CD14-positive monocyte (primary cell): Measurements from ENCODE around the gene PLCD3. TPM values are rescaled to one million over a fixed set of nuclear protein-coding genes. Genes with fewer than 3 reads are reported as not detected.

Source experiments
- DNase-seq, 3 donors: peaks; one replicate each; pipeline ENCODE4 v3.0.0-alpha.2; 2011 to 2022
- H2AFZ ChIP-seq: 2 replicates; pipeline ENCODE4 v1.6.0; 2012; ENCODE audit warnings: mild to moderate bottlenecking, low read depth, low read length, inconsistent platforms; ENCODE audit not compliant: insufficient read depth, poor library complexity, severe bottlenecking
- H3K27ac ChIP-seq, 2 donors: 1 replicate in 1 of 2; 2 replicates in 1 of 2; pipeline ENCODE4 v1.5.1; 2012 to 2013; ENCODE audit warnings: low read length in 2 of 2, control low read depth in 1 of 2, inconsistent platforms in 1 of 2, low read depth in 1 of 2, mild to moderate bottlenecking in 1 of 2
- H3K27me3 ChIP-seq, 2 donors: one replicate each; pipeline versions ENCODE4 v1.6.0 to v1.6.1; 2011 to 2013; ENCODE audit warnings: low read length in 2 of 2; ENCODE audit not compliant: control insufficient read depth in 2 of 2, insufficient read depth in 2 of 2
- H3K36me3 ChIP-seq, 2 donors: replicated peaks in 1 of 2; 1 replicate in 1 of 2; 2 replicates in 1 of 2; pipeline versions ENCODE4 v1.5.1 to v1.6.1; 2012 to 2013; ENCODE audit warnings: low read length in 2 of 2, control low read depth in 1 of 2, inconsistent platforms in 1 of 2, mild to moderate bottlenecking in 1 of 2; ENCODE audit not compliant: insufficient read depth in 2 of 2, control insufficient read depth in 1 of 2
- H3K4me1 ChIP-seq, 2 donors: 1 replicate in 1 of 2; 2 replicates in 1 of 2; pipeline versions ENCODE4 v1.5.1 to v1.6.1; 2012 to 2013; ENCODE audit warnings: low read length in 2 of 2, control low read depth in 1 of 2, inconsistent platforms in 1 of 2, mild to moderate bottlenecking in 1 of 2, moderate library complexity in 1 of 2; ENCODE audit not compliant: insufficient read depth in 2 of 2, control insufficient read depth in 1 of 2
- H3K4me2 ChIP-seq: replicated peaks from 2 replicates; pipeline ENCODE3; 2012; ENCODE audit warnings: low read length, moderate library complexity, mild to moderate bottlenecking; ENCODE audit not compliant: poor library complexity, severe bottlenecking; ENCODE audit errors: extremely low read depth
- H3K4me3 ChIP-seq, 3 experiments: fragments of 200-600 bp in 1 of 3; sonication (generic) in 1 of 3; replicated peaks in 1 of 3; 1 replicate in 2 of 3; 2 replicates in 1 of 3; pipeline ENCODE4 v1.5.1; 2011 to 2013; ENCODE audit warnings: low read length in 3 of 3, mild to moderate bottlenecking in 3 of 3, control low read depth in 2 of 3, low read depth in 2 of 3, inconsistent platforms in 1 of 3, moderate library complexity in 1 of 3
- H3K79me2 ChIP-seq: 2 replicates; pipeline ENCODE4 v1.6.0; 2012; ENCODE audit warnings: mild to moderate bottlenecking, control low read depth, inconsistent platforms, low read length, moderate library complexity; ENCODE audit not compliant: insufficient read depth
- H3K9ac ChIP-seq: 2 replicates; pipeline ENCODE4 v1.6.0; 2017; ENCODE audit warnings: low read length, mild to moderate bottlenecking; ENCODE audit not compliant: insufficient read depth, poor library complexity, severe bottlenecking
- H3K9me3 ChIP-seq, 2 donors: replicated peaks in 1 of 2; 1 replicate in 1 of 2; 2 replicates in 1 of 2; pipeline versions ENCODE4 v1.5.1 to v1.6.1; 2012 to 2013; ENCODE audit warnings: low read length in 2 of 2, control low read depth in 1 of 2; ENCODE audit not compliant: control insufficient read depth in 1 of 2, insufficient read depth in 1 of 2
- H4K20me1 ChIP-seq: 2 replicates; pipeline ENCODE4 v1.6.0; 2012; ENCODE audit warnings: mild to moderate bottlenecking, low read length, control low read depth, moderate library complexity; ENCODE audit not compliant: insufficient read depth
- H3K27ac Mint-ChIP-seq, 7 donors: one replicate each; pipeline ENCODE4 v1.8.0; 2020; ENCODE audit warnings: mild to moderate bottlenecking in 7 of 7, mixed read lengths in 7 of 7, moderate library complexity in 6 of 7, inconsistent platforms in 2 of 7
- H3K27me3 Mint-ChIP-seq, 3 donors: one replicate each; pipeline ENCODE4 v1.8.0; 2021 to 2022; ENCODE audit warnings: low read depth in 3 of 3, mild to moderate bottlenecking in 3 of 3, mixed read lengths in 3 of 3, moderate library complexity in 3 of 3, inconsistent platforms in 1 of 3
- H3K36me3 Mint-ChIP-seq, 2 donors: one replicate each; pipeline ENCODE4 v1.8.0; 2020; ENCODE audit warnings: mixed read lengths in 2 of 2, inconsistent platforms in 1 of 2, mild to moderate bottlenecking in 1 of 2
- H3K4me1 Mint-ChIP-seq: one replicate; pipeline ENCODE4 v1.8.0; 2020; ENCODE audit warnings: mild to moderate bottlenecking, mixed read lengths
- H3K4me3 Mint-ChIP-seq, 2 donors: one replicate each; pipeline ENCODE4 v1.8.0; 2020; ENCODE audit warnings: mild to moderate bottlenecking in 2 of 2, mixed read lengths in 2 of 2, moderate library complexity in 1 of 2
- H3K9me3 Mint-ChIP-seq, 7 donors: one replicate each; pipeline ENCODE4 v1.8.0; 2020 to 2022; ENCODE audit warnings: mixed read lengths in 7 of 7, mild to moderate bottlenecking in 6 of 7, moderate library complexity in 6 of 7, inconsistent platforms in 2 of 7
- CTCF ChIP-seq: fragments of 200-600 bp; IDR thresholded peaks from one replicate; pipeline ENCODE4 v1.8.0; 2022; ENCODE audit warnings: antibody characterized with exemption, mild to moderate bottlenecking
- WGBS: methylation state at CpG from one replicate; pipeline ENCODE4 v1.1.5; 2013; ENCODE audit warnings: missing lambda C conversion rate; ENCODE audit not compliant: insufficient coverage; 5-methylcytosine and 5-hydroxymethylcytosine counted together
- intact Hi-C, 2 donors: fragments of 100-400 bp; cut with micrococcal nuclease; formaldehyde crosslinking; loops; one replicate each; pipeline versions ENCODE4 v1.15.0 to v1.15.1; 2023
- polyA plus RNA-seq, 3 donors: library from polyadenylated mRNA; depleted of rRNA in 1 of 3; unstranded in 2 of 3; stranded (reverse) in 1 of 3; fragments of 300-500 nt in 2 of 3; fragments of >200 nt in 1 of 3; fragmentation: Illumina TruSeq in 2 of 3; gene quantifications; 1 replicate in 2 of 3; 2 replicates in 1 of 3; pipeline ENCODE4 v1.2.3, GENCODE V29; 2012 to 2021

The PLCD3 gene
- polyA plus RNA-seq, 3 donors, result 0.97 to 25.8 (median 2.5) TPM

GRCh38 chr17:45143767-45144198 is 11.5 kb upstream of the PLCD3 start:
- H4K20me1 ChIP-seq, result peaks cover 3% of the 10 kb centered on the region
- peak overlapping the region; percentile 81 to 86 for H3K4me3 Mint-ChIP-seq
- peaks cover 26% of the 10 kb centered on the region for H3K4me1 Mint-ChIP-seq
- peak in 1 of 3 donors; percentile 48 for DNase-seq
- no peaks in the 10 kb centered on the region for H3K27me3 ChIP-seq
- peak overlapping the region; percentile 72 for H3K9ac ChIP-seq
- H3K27ac Mint-ChIP-seq, result peak overlapping the region in 4 of 7 donors; percentile 31 to 66 (median 44)
- H3K79me2 ChIP-seq, result peaks cover 9% of the 10 kb centered on the region
- H3K36me3 Mint-ChIP-seq, result peaks cover 1 to 2% of the 10 kb centered on the region in 2 donors
- intact Hi-C loops, result loop anchor here in 1 of 2 donors (10.0 kb wide), 1 partner anchor 171 kb away; the partner anchor contains the start of gene MAP3K14
- H2AFZ ChIP-seq, result peak overlapping the region; percentile 95
- H3K9me3 ChIP-seq, result no peaks in the 10 kb centered on the region
- peaks cover 0 to 2% (median 0%) of the 10 kb centered on the region in 3 donors for H3K27me3 Mint-ChIP-seq
- peaks cover 0 to 6% of the 10 kb centered on the region in 2 donors for H3K36me3 ChIP-seq
- H3K4me1 ChIP-seq, result peaks cover 30 to 41% of the 10 kb centered on the region in 2 donors
- TF ChIP-seq CTCF, result no peak
- H3K9me3 Mint-ChIP-seq, result no peaks in the 10 kb centered on the region
- WGBS, result 0% methylated on average over 2 of the region's 21 CpGs
- peak overlapping the region; percentile 52 to 83 (median 53) for H3K4me3 ChIP-seq
- no peak overlapping the region for H3K27ac ChIP-seq
- H3K4me2 ChIP-seq, result peak overlapping the region; percentile 93

DNA sequence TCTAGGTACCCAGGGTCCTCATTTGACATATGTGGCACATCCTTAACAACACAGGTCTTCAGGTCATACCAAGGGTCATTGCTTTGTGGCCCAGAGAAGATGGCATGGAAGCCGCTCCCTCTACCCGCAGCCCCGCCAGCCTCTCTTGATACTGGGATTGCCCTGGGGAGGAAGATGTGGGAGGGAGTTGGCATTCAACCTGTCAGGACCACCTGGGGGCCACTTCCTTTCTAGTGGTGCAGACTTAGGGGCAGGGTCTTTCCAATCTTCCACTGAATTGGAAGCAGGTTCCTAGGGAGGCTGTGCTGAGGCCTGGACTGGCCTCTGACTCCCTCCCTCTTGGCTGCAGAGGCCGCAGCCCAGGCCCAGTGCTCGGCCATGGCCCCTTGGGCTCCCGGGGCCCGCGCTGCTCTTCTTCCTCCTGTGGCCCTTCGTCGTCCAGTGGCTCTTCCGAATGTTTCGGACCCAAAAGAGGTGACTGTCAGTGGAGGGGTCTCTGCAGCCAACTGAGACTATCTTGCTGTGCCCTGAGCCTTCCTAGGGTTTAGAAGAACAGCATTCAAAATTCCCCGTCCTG is 10.9 kb upstream of the PLCD3 start:
- Histone ChIP-seq H3K9me3 (no peaks in the 10 kb centered on the region), H3K4me2 (peak overlapping the region; percentile 93), H2AFZ (peak overlapping the region; percentile 95), H3K27ac (no peak overlapping the region), H3K79me2 (peaks cover 6% of the 10 kb centered on the region), H3K36me3 (peaks cover 0 to 6% of the 10 kb centered on the region in 2 donors), H3K4me3 (peak overlapping the region in 1 of 3 experiments; percentile 83), H3K27me3 (no peaks in the 10 kb centered on the region), H3K9ac (no peak overlapping the region), H4K20me1 (no peaks in the 10 kb centered on the region), H3K4me1 (peaks cover 27 to 37% of the 10 kb centered on the region in 2 donors)
- intact Hi-C loops, result loop anchor here in 1 of 2 donors (10.0 kb wide), 1 partner anchor 172 kb away; the partner anchor contains the start of gene MAP3K14
- peaks cover 2 to 8% of the 10 kb centered on the region in 2 donors for H3K36me3 Mint-ChIP-seq
- WGBS, result 81% methylated on average over 6 of the region's 13 CpGs
- H3K27ac Mint-ChIP-seq, result peak overlapping the region in 1 of 7 donors; percentile 54
- no peak for TF ChIP-seq CTCF
- no peak for DNase-seq
- H3K4me3 Mint-ChIP-seq, result peak overlapping the region; percentile 81 to 86
- H3K27me3 Mint-ChIP-seq, result peaks cover 0 to 2% (median 0%) of the 10 kb centered on the region in 3 donors
- H3K9me3 Mint-ChIP-seq, result no peaks in the 10 kb centered on the region
- peaks cover 26% of the 10 kb centered on the region for H3K4me1 Mint-ChIP-seq
